Muscle of leg (tissue), 11 donors: ENCODE results near the gene HYOU1. TPM values are rescaled to one million over a fixed set of nuclear protein-coding genes. Genes with fewer than 3 reads are reported as not detected.

Source experiments
- DNase-seq: peaks from one replicate; pipeline ENCODE4 v3.0.0; 2013
- H3K27ac ChIP-seq: one replicate; pipeline ENCODE4 v1.5.1; 2013; ENCODE audit warnings: mild to moderate bottlenecking, low read length, control low read depth
- H3K27me3 ChIP-seq: one replicate; pipeline ENCODE4 v1.6.1; 2013; ENCODE audit warnings: low read length; ENCODE audit not compliant: control insufficient read depth, insufficient read depth
- H3K36me3 ChIP-seq: one replicate; pipeline ENCODE4 v1.6.1; 2013; ENCODE audit warnings: low read length; ENCODE audit not compliant: control insufficient read depth, insufficient read depth
- H3K4me1 ChIP-seq: one replicate; pipeline ENCODE4 v1.6.1; 2013; ENCODE audit warnings: low read length; ENCODE audit not compliant: control insufficient read depth, insufficient read depth
- H3K4me3 ChIP-seq: one replicate; pipeline ENCODE4 v1.5.1; 2013; ENCODE audit warnings: low read length, control low read depth
- H3K9me3 ChIP-seq: replicated peaks from 2 replicates; pipeline ENCODE4 v1.6.1; 2013; ENCODE audit warnings: low read depth, low read length; ENCODE audit not compliant: control insufficient read depth
- WGBS: methylation state at CpG from one replicate; pipeline ENCODE4 v1.1.5; 2013; ENCODE audit warnings: missing lambda C conversion rate; ENCODE audit not compliant: insufficient coverage; 5-methylcytosine and 5-hydroxymethylcytosine counted together
- polyA plus RNA-seq, 8 donors: library from polyadenylated mRNA; unstranded; fragments of 120-200 nt; gene quantifications; one replicate each; pipeline versions ENCODE4 v1.2.1 to v1.2.3, GENCODE V29; 2013; ENCODE audit warnings: inconsistent platforms in 1 of 8, low replicate concordance in 1 of 8; ENCODE audit not compliant: insufficient read length in 8 of 8, insufficient read depth in 1 of 8
- total RNA-seq: library from RNA; stranded (reverse); fragments of 120-200 nt; gene quantifications from one replicate; pipeline ENCODE4 v1.2.4, GENCODE V29; 2013

The HYOU1 gene
- total and polyA plus RNA-seq, 9 donors: 30.1 to 64.0 (median 45.0) TPM

DNA sequence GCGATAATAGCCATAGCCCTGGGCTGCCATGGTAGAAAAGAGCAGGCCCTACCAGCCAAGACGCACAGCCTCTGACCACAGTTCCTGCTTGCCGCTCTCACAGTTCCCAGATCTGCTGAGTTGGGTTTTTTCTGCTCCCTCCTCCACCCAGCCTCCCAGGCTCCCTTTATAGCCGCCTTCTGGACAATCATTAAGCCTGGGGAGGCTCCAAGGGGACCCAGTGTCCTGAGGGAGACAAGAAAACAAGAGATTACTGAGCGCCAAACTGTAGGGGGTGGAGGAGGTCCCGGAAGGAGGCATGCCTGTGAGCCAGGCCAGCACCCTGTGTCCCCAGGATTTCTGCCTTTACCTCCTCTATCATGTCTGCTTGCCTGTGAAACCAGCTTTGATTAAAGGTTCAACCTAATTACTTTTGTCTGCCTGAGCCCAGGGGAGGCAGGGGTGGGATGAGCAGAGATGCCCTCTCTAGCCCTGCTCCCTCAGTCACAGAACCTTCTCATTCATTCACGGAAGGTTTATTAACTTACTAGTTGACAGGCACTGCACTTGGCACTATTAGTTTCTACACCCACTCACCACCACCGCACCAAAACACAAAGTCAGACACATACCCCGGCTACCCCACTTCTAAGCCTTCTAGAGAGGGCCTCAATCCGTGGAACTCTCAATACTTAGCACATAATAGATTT lies 27.5 kb downstream of the HYOU1 start:
- Histone ChIP-seq H3K4me1 (peaks cover 22% of the 10 kb centered on the region), H3K9me3 (no peaks in the 10 kb centered on the region), H3K4me3 (peak overlapping the region; percentile 73), H3K27ac (peak overlapping the region; percentile 7), H3K36me3 (peaks cover 37% of the 10 kb centered on the region), H3K27me3 (no peaks in the 10 kb centered on the region)
- peak; percentile 44 for DNase-seq
- 65% methylated on average over 5 of the region's 10 CpGs for WGBS

DNA sequence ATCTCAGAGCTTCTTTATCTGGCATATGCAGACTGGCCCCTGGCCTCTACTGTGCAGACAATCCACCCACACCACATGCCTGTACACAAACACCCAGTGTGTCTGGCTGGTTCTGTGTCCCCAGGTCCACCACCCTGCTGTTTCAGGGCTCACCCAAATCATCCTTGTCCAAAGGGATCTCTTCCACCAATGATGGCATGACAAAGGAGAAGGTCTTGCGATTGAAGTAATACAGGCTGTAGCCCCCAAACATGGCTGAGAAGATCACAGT lies 28.0 kb downstream of the HYOU1 start:
- WGBS: 60% methylated on average over 1 of the region's 1 CpG
- peaks cover 22% of the 10 kb centered on the region for H3K4me1 ChIP-seq
- H3K4me3 ChIP-seq: no peak overlapping the region
- peaks cover 42% of the 10 kb centered on the region for H3K36me3 ChIP-seq
- no peak for DNase-seq
- no peak overlapping the region for H3K27ac ChIP-seq
- no peaks in the 10 kb centered on the region for H3K27me3 ChIP-seq
- no peaks in the 10 kb centered on the region for H3K9me3 ChIP-seq

DNA sequence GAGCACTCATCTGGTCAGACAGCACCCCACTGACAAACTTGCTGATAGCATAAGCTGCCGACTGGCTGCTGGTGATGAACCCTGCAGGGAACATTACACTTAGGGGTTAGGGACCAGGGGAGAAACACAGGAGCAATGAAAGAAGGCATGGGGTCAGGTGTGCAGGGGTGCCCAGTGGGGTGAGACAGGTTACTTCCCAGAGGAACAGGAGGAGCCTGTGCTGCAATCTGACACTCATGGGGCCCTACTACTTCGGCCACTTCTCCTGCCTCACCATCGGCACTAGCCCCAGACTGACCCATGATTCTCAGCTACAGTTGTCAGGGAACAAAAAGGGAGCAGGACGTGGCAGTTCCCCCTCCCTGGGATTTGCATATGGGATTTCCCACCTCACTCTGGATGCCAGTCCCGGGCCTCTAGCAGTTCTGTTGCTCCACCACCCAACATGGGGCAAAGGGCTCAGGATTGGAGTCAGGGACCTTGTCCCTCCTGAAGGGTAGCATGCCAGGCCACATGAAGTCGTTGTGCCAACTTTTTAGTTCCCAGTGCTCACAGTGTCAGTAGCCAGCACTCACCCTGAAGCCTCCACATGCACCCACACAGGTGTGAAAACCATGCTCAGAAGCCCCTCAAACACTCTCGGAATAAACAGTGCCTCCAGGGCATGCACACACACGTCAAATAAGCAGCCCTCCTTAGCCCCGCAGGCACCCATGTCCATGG lies 28.5 kb downstream of the HYOU1 start:
- no peak overlapping the region for H3K4me3 ChIP-seq
- no peak overlapping the region for H3K27ac ChIP-seq
- H3K27me3 ChIP-seq: no peaks in the 10 kb centered on the region
- H3K36me3 ChIP-seq: peaks cover 46% of the 10 kb centered on the region
- 70% methylated on average over 8 of the region's 9 CpGs for WGBS
- no peak for DNase-seq
- peaks cover 22% of the 10 kb centered on the region for H3K4me1 ChIP-seq
- H3K9me3 ChIP-seq: no peaks in the 10 kb centered on the region

DNA sequence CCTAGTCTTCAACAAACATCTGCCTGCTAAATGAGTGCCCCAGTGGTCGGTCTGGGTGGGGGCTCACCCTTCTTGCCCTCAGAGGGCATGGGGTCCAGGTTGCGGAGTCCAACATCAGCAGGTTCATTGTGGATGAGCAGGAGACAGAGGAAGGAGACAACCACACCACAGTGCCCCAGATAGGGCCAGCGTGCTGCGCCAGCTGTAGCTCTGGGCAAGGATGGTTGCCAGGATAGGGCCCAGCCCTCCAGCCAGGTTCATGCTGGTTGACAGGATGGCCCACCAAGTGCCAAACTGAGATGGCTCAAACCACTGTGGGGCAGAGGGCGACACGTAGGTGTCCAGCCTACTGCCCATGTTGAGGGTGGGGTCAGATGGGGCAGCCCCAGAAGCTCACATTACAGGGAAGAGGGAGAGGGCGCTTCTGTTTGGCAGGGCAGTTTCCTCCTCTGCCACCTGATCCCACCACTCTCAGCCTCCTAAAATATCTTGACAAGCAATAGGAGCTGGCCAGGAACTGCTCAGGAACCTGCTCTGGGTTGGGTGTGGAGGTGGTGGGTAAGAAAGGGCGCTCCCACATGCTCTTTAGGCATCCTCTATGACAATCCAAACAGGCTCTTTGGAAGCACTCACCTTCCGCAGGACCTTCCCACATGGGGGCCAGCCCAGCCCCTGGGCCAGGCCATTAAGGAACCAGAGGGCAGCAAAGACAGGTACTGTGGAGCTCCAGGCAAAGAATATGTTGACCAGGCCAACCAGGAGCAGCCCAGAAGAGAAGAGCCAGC lies 29.3 kb downstream of the HYOU1 start:
- Histone ChIP-seq H3K27ac (no peak overlapping the region), H3K36me3 (peaks cover 53% of the 10 kb centered on the region), H3K4me3 (no peak overlapping the region), H3K9me3 (no peaks in the 10 kb centered on the region), H3K27me3 (no peaks in the 10 kb centered on the region), H3K4me1 (peaks cover 22% of the 10 kb centered on the region)
- WGBS: 100% methylated on average over 5 of the region's 9 CpGs
- no peak for DNase-seq

DNA sequence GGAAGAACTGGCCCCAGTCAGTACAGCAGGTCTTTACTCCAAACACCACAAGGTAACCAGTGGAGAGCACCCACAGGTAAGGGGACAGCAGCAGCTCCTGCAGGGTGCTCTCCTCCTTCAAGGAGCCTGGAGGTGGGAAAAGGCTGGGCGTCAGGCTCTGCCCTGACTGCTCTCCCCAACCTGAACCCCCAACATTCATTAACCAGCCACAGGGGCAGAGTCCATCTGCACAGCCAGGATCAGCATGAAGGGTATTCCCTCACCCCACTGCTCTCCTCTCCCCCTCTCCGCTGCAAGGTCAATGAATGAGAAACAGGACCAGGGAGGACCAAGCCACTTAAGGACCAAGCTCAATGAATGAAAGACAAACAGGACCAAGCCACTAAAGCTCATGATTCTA lies 30.0 kb downstream of the HYOU1 start:
- Histone ChIP-seq H3K4me1 (peaks cover 22% of the 10 kb centered on the region), H3K9me3 (no peaks in the 10 kb centered on the region), H3K36me3 (peaks cover 59% of the 10 kb centered on the region), H3K27me3 (no peaks in the 10 kb centered on the region), H3K27ac (no peak overlapping the region), H3K4me3 (no peak overlapping the region)
- DNase-seq: no peak
- WGBS: no CpG with 5 or more reads among the region's 2 CpGs

DNA sequence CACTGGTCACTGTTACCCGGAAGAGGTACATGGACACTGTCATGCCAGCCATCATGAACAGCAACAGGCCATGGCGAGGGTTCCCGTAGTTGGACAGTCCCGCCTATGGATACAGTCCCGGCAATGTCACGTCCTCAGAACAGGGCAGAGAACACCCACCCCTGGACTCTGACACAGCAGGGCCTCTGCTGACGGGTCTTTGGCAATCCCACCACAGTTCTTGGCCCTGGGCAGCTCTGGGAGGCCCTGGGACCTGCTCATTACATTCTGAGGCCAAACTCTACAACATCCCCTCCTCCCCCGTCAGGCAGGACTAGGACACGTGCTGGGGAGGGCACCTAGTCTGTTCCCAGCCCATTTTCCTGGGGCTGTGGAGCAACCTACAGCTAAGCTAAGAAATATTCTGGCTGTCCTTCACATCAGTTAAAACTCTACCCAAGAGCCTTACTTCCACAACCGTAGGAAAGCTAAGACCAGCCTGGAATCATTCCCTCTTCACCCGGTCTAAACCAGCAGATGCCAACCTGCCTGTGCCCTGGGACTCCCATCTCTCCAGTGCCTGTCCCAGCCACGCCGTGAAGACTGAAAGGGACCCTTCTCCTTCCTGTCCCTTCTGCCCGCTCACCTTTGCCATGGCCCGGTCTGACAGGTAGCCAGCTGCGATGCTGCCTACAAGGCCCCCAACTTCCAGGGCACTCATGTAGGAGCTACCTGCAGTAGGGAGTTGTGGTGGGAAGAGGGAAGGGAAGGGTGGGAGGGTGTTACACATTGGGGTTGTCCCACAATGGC lies 30.8 kb downstream of the HYOU1 start:
- Histone ChIP-seq H3K4me3 (no peak overlapping the region), H3K9me3 (no peaks in the 10 kb centered on the region), H3K27me3 (no peaks in the 10 kb centered on the region), H3K27ac (no peak overlapping the region), H3K4me1 (peaks cover 22% of the 10 kb centered on the region), H3K36me3 (peaks cover 67% of the 10 kb centered on the region)
- no peak for DNase-seq
- 75% methylated on average over 13 of the region's 16 CpGs for WGBS

DNA sequence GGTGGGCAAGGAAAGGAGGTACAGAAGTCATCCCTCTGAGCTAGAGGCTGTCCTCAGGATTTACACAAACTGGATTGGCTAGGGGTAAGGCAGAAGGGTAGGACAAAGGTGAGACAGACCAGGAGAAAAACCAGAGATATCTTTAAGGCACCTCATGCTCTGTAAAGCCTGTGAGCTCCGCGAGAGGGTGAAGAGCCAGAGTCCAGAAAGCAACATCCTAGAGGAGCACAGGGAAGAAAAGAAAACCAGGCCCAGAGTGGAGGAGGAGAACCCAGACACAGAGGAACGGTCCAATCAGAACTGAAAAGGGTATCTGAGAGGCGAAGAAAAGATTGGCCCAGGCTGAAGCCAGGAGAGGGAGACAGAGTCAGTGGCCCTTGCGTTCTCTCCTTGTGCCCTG lies 31.5 kb downstream of the HYOU1 start:
- Histone ChIP-seq H3K36me3 (peaks cover 72% of the 10 kb centered on the region), H3K27ac (no peak overlapping the region), H3K27me3 (no peaks in the 10 kb centered on the region), H3K9me3 (no peaks in the 10 kb centered on the region), H3K4me3 (no peak overlapping the region), H3K4me1 (peaks cover 20% of the 10 kb centered on the region)
- WGBS: 88% methylated on average over 5 of the region's 5 CpGs
- DNase-seq: no peak

DNA sequence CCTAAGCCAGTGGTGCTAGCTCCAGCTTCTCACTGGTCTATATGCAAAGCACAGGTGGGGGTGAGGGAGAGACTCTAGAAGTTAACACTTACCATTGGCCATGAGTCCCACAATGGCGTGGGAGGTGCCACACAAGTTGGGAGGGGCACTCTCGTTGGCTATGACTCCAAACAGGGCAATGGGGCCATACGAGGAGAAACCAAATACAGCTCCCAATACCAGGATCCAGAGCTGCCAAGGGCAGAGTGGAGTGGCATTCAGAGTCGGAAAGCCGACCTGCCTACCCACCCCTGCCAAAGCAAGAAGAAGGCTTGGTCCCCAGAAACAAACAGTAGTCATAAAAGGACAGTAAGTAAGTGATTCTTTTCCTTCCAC lies 31.9 kb downstream of the HYOU1 start:
- Histone ChIP-seq H3K36me3 (peaks cover 73% of the 10 kb centered on the region), H3K9me3 (no peaks in the 10 kb centered on the region), H3K4me1 (peaks cover 19% of the 10 kb centered on the region), H3K27ac (peak overlapping the region; percentile 35), H3K4me3 (no peak overlapping the region), H3K27me3 (no peaks in the 10 kb centered on the region)
- DNase-seq: no peak
- WGBS: 53% methylated on average over 2 of the region's 5 CpGs

DNA sequence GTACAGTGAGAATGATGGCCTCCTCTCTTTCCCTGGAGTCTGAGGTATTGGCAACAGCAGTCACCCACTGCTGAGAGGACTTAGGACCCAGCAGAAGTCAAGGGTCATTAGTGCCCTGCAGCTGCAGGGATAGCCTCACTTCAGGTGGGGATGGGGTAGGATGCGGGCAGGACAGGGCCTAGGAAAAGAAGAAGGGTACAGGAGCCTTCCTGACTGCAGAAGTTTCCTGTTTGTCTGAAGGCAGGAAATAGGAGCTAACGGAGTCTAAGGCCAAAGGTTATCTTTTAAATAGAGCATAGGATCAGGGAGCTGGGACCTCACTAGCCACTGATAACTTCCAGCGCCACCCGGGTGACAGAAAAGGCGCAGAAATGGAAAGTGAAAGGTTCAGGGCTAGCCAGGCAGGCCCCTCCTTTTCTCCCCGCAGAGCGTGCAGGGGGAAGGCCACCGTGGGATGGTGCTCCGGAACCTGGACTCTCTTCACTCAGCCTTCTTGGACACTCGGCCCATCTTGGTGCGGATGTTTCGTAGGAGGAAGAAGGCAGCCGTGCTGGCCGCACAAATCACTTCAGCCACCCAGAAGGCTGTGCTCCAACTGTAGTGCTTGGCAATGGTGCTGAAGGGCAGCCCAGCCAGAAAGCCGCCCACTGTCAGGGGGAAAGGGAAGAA lies 32.4 kb downstream of the HYOU1 start:
- Histone ChIP-seq H3K27me3 (no peaks in the 10 kb centered on the region), H3K9me3 (no peaks in the 10 kb centered on the region), H3K27ac (peak overlapping the region; percentile 35), H3K36me3 (peaks cover 76% of the 10 kb centered on the region), H3K4me1 (peaks cover 19% of the 10 kb centered on the region), H3K4me3 (no peak overlapping the region)
- WGBS: 67% methylated on average over 14 of the region's 15 CpGs
- DNase-seq: peak; percentile 27
